Measurements from ENCODE around the gene SLC36A1. TPM values are rescaled to one million over a fixed set of nuclear protein-coding genes. Genes with fewer than 3 reads are reported as not detected.
A peak's percentile ranks its signal among the peaks of the same experiment; 100 is the strongest.
"Not testable (repeated sequence)": the region's sequence is repeated elsewhere in the genome, so short reads cannot be mapped to it uniquely, and the experiment has no call there.

The SLC36A1 gene
- total RNA-seq: 4.4 TPM
- long read RNA-seq, partial matches to known transcripts: 0 of 6 reads
- long read RNA-seq, other reads (novel, unspliced or antisense): 6 of 6 reads

GRCh38 chr5:151447174-151448037 is at the start of gene SLC36A1:
Gene SLC36A1 (plus strand): TSS chr5:151447603. CDS start chr5:151458793, 11,190 bp downstream.
- DNase-seq: peak; percentile 97
- intact Hi-C loops (cut with DNase I): loop anchor here (1.0 to 10.0 kb wide), 3 partner anchors 53 to 307 kb away; partner anchors contain the start of gene ATOX1
- peak; percentile 96 for ATAC-seq (ENCODE audit: poor library complexity)

GRCh38 chr5:151405334-151406160 is 41.9 kb upstream of the SLC36A1 start:
- ATAC-seq (ENCODE audit: poor library complexity) (no peak), DNase-seq (no peak)
- intact Hi-C loops (cut with DNase I): no loop called here

- intact Hi-C loops (cut with DNase I): no loop called here
- no peak for ATAC-seq (ENCODE audit: poor library complexity)
These were observed 41.0 kb upstream of the SLC36A1 start for GRCh38 chr5:151406322-151406947.

GRCh38 chr5:151408591-151409230 is 38.7 kb upstream of the SLC36A1 start:
- ATAC-seq (ENCODE audit: poor library complexity): no peak

More at GRCh38 chr5:151406322-151406947, 41.0 kb upstream of the SLC36A1 start:
- no peak for DNase-seq

GRCh38 chr5:151413800-151414199 is 33.6 kb upstream of the SLC36A1 start:
- DNase-seq (no peak), ATAC-seq (ENCODE audit: poor library complexity) (no peak)
- intact Hi-C loops (cut with DNase I): no loop called here

More at GRCh38 chr5:151408591-151409230, 38.7 kb upstream of the SLC36A1 start:
- DNase-seq: no peak
- intact Hi-C loops (cut with DNase I): no loop called here

GRCh38 chr5:151414536-151414935 is 32.9 kb upstream of the SLC36A1 start:
- DNase-seq (no peak), ATAC-seq (ENCODE audit: poor library complexity) (no peak)
- intact Hi-C loops (cut with DNase I): no loop called here

GRCh38 chr5:151417712-151418111 is 29.7 kb upstream of the SLC36A1 start:
- DNase-seq (no peak), ATAC-seq (ENCODE audit: poor library complexity) (no peak)
- intact Hi-C loops (cut with DNase I): no loop called here

GRCh38 chr5:151420127-151420526 is 27.3 kb upstream of the SLC36A1 start:
- DNase-seq (no peak), ATAC-seq (ENCODE audit: poor library complexity) (no peak)
- intact Hi-C loops (cut with DNase I): no loop called here

GRCh38 chr5:151424892-151425523 is 22.4 kb upstream of the SLC36A1 start:
- ATAC-seq (ENCODE audit: poor library complexity) (no peak), DNase-seq (no peak)
- intact Hi-C loops (cut with DNase I): no loop called here

- ATAC-seq (ENCODE audit: poor library complexity); intact Hi-C loops (cut with DNase I); DNase-seq: not testable (repeated sequence)
These were observed 21.1 kb upstream of the SLC36A1 start for GRCh38 chr5:151426347-151426746.

- DNase-seq (no peak), ATAC-seq (ENCODE audit: poor library complexity) (no peak)
- intact Hi-C loops (cut with DNase I): no loop called here
These were observed 20.1 kb upstream of the SLC36A1 start for GRCh38 chr5:151427258-151427657.

- intact Hi-C loops (cut with DNase I): no loop called here
- no peak for DNase-seq
- ATAC-seq (ENCODE audit: poor library complexity): no peak
These were observed 16.7 kb upstream of the SLC36A1 start for GRCh38 chr5:151430731-151431130.

GRCh38 chr5:151431666-151432065 is 15.7 kb upstream of the SLC36A1 start:
- intact Hi-C loops (cut with DNase I): no loop called here
- ATAC-seq (ENCODE audit: poor library complexity) (no peak), DNase-seq (no peak)

GRCh38 chr5:151432210-151432609 is 15.2 kb upstream of the SLC36A1 start:
- no peak for DNase-seq
- intact Hi-C loops (cut with DNase I): no loop called here
- no peak for ATAC-seq (ENCODE audit: poor library complexity)

- DNase-seq (no peak), ATAC-seq (ENCODE audit: poor library complexity) (no peak)
- intact Hi-C loops (cut with DNase I): no loop called here
These were observed 12.7 kb upstream of the SLC36A1 start for GRCh38 chr5:151434570-151435237.

GRCh38 chr5:151448038-151448985 is 909 bp downstream of the SLC36A1 start:
- intact Hi-C loops (cut with DNase I): loop anchor here (5.0 to 10.0 kb wide), 2 partner anchors 204 to 306 kb away; partner anchors contain the start of gene ATOX1
- ATAC-seq (ENCODE audit: poor library complexity) (peak; percentile 54), DNase-seq (no peak)

Measured in Right ventricle myocardium superior (tissue), 1 donor.